AML-193 (cell line): Measurements from ENCODE around the gene OPRL1.

Experiments
- DNase-seq, 2 experiments: peaks; one replicate each; lab custom pipeline; 2025; lab: John Stamatoyannopoulos, UW

OPRL1 gene

DNA sequence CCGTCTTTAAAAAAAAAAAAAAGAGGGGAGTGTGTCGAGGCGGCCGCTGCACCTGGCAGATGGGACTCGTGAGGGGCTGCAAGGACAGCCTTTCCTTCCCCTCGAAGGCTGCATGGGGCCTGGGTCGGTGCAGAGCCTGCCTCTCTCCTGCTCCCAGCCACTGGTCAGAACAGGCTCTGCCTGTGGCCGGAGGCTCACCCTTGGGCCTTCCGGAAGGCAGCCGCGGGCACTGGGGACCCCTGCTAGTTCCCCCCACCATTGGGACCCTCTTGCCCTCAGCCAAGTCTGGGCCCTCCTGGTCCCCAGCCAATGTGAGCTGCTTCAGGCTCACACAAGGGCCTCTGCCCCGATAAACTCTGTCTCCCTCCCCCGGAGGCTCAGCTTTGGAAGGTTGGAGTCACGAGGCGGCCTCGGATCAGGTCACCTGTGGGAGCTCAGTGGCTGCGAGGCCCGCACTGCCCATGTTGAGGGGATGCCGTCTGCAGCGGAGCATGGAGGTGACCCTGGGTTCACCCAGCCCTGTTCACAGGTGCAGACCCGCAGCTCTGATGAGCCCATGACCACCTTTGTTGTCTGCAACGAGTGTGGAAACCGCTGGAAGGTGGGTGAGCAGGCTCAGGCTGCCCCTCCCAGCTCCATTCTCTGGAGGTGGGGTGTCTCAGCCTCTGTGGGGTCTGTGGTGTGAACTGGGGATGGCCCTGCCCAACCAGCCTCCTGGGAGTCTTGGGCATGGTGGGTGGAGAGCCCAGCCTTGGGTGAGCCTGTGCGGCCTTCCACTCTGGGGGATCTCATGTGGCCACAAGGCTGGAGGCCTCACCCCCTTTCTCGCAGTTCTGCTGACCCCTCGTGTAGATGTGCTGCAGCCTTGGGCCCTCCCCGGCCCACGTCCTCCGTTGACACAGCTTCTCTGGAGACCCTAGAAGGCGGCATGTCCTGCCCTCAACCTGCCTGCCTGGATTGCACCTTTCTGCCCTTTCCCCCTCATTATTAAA, 8.2 kb upstream of the OPRL1 start:
- no peak for DNase-seq

DNA sequence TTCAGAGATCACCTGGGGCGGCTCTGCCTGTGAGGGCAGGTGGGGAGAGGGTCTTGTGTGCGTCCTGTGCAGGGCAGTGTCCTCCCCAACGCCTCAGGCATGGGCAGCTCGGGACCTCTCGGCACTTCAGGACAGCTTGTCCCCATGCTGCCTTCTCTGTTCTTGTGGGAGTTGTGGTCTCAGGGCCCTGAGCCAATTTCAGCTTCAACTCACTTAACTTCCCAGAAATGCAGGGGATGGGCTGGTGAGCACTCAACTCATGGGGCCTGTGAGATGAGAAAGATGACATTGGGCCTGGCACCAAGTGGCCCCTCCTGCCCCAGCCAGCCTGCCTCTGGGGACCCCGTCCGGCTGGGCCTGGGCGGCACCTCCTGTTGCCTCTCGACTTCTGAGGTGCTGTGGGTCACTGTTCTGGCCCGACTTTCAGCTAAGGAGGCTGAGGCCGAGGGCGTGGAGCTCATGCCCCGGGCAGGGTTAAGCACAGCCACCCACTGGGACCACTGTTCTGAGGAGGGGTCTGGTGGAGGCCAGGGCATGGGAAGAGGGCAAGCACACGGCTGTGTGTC, 7.3 kb upstream of the OPRL1 start:
- DNase-seq = no peak

DNA sequence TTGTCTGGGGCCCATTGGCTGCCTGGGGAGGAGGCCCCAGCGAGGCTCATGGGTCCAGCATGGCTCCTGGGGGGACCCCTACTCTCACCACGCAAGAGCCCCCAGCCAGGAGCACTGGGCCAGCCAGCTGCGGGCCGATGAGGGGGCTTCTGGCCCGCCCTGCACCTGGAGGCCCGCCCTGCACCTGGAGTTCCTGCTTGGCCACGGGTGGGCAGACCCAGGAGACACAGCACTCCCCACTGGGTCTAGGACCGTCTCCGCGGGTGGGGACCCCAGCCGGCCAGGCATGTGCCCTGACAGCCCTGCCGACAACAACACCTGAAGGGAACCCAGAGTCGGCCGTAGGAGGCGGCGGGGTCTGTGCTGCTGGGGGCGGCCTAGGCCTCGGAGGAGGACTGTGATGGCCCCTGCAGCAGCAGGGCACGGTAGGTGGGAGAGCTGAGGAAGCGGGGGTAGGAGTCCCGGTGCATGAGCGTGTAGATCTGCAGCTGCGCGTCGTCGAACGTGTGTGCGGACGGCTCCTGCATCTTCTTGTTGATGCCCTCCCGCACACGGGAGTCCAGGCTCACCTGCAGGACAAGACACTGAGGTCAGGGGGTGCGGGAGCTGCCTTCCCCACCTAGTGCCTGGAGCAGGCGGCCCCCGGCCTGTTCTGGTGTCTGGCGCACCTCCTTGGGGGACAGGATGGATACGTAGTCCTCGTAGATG, 6.3 kb upstream of the OPRL1 start:
- no peak for DNase-seq

DNA sequence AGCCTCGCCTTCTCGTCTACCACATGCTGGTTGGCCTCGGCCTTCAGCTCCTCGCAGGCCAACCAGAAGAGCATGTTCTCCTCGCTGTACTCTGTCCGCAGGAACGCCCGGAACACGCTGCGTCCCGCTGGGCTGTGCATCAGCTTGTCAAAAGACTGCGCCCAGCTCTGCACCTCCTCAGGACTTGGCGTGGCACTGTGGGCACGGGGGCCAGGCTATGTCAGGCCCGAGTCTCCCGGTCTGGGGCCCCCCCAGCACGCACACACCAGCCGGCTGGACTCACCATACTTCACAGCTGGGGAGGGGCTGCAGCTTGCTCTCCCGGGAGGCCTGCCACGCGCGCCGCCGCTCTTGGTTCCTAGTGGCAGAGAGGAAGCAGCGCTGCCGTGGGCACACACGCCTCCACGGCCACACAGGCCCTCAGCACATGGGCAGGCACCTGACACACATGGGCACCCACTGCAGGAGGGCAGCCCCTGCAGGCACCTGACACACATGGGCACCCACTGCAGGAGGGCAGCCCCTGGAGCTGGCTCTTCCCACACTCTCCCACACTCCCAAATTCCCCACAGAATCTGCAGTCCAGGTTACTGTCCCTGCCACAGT, 5.6 kb upstream of the OPRL1 start:
- no peak for DNase-seq

DNA sequence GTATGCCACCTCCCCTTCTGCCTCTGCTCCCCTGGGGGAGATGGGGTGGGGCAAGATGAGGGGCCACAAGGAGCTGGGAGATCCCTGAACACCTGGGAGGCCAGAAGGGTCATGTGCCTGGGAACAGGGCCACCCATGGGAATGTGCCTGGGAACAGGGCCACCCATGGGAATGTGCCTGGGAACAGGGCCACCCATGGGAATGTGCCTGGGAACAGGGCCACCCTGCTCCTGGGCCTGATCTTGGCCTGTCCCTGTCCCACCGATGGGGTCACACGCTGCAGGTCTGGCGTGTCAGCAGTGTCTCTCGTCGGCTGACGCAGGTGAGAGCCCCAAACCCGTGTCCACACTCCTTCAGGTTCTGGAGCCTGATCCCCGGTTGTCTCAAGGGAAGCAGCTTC, 4.9 kb upstream of the OPRL1 start:
- no peak for DNase-seq

DNA sequence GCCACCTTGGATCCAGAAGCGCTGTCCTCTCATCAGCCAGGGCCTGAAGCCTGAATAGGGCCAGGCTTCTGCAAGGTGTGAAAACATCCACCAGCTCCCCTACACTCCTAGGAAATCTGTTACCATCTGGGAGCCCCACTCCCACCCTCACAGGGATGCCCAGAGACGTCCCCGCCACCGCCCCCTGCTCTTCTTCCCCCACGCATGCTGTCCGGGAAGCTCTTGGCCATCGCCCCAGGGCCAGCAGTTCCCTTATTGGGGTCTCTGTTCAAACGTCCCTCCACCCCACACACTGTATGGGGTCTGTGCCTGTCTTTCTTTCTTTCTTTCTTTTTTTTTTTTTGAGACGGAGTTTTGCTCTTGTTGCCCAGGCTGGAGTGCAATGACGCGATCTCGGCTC, 4.3 kb upstream of the OPRL1 start:
- DNase-seq = no peak

DNA sequence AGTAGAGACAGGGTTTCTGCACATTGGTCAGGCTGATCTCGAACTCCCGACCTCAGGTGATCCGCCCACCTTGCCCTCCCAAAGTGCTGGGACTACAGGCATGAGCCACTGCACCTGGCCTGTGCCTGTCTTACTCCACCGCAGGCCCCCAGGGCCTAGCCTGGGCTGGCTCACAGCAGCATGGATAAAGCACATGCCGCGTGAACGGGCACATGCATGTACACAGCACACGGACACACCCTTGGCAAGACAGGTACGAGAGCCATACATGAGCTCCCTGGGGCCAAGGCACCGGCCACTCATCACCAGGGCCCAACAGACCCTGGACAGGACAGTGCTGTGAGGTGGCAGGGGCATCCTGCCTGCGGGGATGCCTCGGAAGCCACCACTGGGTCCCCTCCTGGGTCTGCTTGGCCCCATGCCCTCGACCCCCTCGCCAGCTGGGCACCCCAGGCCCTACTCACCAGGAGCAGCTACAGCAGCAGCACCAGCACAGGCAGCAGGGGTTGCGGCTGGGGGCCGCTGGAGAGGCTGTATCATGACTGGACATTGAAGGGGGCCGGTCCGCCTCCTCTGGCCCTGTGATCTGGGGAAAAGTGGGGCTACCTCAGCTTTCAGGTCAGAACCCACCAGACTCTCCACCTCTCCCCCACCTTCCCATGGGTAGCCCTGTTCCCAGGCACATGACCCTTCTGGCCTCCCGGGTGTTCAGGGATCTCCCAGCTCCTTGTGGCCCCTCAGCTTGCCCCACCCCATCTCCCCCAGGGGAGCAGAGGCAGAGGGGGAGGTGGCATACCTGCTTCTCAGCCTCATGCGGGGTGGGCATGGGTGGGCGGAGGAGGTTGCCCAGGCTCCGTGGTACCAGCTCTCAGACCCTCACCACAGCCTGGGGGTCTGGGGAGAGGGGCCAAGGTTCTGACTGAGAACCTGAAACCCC, 3.6 kb upstream of the OPRL1 start:
- DNase-seq = no peak

DNA sequence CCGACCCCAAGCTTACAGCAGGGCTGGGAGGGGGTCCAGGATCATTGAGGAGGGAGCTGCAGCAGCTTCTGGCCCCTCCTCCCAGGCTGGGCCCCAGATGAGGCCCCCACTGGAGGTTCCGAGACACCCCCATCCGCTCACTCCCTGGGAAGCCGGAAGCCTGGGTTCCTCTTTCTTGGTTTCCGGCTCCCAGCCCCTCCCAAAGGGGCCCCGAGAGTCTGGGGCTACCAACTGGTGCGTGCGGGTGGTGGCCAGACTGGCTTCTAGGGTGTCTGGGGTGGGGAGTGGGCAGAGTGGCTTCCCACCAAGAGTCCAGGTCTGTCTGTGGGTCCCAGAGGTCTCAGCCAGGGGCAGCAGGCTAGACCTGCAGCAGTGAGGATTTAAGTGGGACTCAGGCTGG, 2.8 kb upstream of the OPRL1 start:
- peak; percentile 58 to 71 for DNase-seq

DNA sequence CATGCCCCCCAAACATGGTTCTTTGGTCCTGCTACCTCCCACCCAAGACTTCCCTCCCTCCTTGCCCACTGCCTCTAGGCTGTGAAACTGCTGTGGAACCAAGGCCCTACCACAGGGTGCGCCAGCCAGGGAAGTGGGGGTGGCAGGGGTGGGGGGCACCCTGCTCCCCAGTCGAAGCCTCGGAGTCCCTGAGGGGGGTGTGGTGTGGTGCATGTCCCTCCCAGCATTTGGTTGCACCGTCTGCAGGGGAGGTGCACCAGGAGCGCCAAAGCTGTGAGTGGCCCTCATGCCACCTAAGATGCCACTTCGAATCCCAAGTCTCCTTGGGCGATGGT, 2.4 kb upstream of the OPRL1 start:
- DNase-seq = no peak

DNA sequence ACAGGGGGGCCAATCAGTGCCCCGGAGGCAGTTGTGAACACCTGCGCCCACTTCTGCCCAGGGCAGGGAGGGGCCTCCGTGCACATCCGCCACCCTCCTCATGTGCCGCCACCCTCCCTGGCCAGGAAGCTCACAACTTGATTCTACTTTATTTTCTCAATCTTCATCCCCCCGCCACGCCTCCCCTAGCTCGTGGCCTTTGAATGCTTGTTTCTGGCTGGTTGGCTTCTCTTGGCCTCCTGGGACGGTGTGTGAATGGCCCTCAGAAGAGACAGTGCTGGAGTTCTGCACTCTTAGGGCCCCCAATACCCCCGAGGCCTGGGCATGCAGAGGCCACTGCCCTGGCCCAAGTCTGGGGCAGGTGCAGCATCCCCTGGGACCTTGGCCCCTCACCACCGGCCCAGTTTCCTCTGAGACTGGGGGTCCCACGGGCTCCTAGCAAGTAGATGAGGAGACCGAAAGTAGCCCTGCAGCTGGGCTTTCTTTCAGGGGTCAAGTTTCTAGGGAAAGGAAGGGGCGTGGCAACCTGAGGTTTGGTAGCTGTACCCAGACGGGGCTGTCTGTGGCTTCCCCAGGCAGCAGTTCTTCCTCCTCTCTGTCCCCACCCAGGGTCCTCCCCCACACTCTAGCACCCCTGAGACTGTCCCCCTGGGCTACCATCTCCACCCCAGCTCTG, 1.9 kb upstream of the OPRL1 start:
- peak; percentile 62 to 64 for DNase-seq

DNA sequence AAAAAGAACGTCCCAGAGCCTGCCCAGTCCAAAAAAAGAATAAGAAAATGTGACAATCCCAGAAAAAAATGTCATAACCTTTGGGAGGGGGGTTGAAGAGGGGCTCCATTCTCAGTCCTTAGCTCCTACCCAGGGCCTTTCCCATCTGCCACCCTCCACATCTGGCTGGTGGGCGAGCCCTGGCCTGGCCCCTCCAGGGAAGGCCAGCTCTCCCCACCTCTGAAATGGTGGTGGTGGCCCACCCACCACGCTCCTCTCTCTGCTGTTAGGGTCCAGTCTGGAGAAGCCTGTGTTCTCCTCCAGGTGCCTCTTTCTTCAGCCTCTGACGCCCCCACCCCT, 979 bp upstream of the OPRL1 start:
- DNase-seq = no peak

DNA sequence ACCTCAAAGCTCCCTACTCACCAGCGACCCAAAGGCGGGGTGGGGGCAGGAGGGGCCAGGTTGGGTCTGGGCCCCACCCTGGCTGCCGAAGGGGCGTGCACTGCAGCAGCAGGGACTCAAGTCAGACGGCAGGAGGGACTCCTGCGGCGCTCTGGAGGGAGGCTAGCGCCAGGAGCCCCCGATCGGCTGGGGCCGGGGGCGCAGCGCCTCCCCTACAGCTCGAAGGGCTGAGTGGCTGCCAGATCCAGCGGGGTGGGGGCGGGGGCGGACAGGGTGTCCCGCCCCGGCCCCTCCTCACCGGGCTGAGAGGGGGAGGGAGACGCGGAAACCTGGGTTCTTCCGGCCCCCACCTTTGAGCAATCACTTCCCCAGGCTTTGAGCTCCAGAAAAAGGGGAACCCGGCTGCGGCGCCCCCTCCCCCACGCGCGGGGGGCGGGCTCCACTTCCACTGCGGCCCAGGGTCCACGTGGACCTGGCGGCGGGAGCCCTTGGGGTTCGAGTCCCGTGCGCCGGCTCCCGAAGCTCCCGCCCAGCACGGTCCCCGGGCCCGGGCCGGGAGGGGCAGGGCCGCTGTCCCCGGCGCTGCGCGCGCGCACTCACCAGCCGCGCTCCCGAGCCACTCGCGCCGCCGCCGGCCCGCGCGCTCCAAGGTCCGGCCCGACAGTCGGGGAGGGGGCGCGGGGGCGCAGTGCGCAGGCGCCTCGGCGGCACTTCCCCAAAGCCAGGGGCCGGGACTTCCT, 439 bp upstream of the OPRL1 start, which contains the start of gene RGS19:
Gene RGS19 (minus strand): TSS at position 246 of the 740 bp plus-strand sequence. CDS start 2,632 bp downstream, outside the sequence.
- peak; percentile 88 to 92 for DNase-seq

DNA sequence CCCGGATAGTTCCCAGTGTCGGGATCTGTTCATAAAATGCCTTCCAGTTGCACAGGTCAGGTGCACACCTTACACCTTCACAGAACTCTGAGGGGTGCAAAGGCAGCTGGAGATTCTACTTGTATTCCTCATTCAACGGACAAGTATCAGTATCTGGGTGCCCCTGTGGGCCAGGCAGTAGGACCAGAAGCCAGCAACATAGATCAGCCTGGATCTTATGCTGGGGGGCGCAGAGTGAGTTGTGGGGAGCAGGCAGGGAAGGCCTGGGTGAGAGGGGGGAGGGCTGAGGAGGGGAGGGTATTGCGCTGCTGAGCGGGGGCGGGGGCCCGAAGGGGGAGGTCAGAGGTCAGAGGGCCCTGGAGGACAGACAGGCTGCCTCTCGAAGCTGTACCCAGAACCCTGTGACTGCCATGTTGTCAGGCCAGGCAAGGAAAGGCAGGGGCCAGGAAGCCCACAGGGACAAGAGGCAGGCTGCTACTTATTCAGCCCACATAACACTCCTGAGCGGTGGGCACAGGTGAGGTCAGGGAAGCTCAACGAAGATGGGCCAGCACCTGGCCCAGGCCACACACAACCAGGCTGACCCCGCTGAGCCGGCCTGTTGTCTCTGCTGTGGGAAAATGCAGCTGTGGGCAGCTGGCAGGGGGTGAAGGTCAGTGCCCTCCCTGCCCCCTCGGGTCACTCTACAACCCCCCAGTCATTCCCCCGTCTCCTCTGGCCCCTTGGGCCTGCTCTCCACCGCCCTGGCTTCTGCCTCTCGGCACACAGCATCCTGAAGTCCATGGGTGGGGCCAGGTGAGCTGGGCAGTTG, 1.1 kb downstream of the OPRL1 start:
- no peak for DNase-seq

DNA sequence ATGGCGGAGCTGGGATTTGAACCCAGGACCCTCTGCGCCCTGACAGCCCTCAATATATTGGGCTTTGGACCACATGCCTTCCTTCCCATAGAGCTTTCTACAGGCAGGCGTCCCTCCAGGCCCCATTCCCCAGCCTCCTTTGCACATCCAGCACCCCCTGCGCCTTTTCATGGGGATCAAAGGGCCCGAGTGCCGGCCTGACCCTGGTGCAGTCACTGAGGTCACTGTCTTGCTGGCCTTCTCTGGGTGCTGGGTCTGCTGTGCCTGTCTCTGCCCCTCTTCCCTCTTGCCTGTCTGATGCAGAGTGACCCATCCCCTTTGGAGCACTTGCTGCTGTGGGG, 1.7 kb downstream of the OPRL1 start:
- DNase-seq = no peak

DNA sequence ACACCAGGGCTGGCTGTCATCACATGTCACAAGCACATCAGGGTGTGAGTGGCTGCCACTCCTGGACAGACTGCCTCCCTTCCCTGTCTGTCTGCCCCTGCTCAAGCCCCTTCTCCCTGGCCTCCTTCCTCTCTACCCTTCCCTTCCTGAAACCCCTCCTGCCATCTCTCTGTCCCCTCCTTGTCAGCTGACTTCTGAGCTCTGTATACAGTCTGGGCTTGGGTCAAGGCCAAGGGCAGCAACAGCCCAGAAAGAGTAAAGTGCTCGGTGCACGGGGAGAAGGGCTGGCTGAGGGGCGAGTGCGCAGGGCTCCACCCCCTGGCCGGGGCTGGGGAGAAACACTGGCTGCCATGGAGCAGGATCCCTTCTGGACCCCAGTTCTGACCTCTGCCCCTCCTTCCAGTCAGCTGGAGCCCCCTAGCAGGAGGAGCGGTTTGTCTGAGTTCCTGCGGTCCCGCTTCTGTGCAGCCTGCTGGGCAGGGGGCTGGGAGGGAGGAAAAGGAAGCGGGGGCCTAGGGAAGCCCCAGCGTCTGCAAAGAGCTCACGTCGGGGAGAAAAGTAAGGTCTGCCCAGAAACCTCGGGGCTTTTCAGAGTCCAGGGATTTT, 2.3 kb downstream of the OPRL1 start:
- no peak for DNase-seq

DNA sequence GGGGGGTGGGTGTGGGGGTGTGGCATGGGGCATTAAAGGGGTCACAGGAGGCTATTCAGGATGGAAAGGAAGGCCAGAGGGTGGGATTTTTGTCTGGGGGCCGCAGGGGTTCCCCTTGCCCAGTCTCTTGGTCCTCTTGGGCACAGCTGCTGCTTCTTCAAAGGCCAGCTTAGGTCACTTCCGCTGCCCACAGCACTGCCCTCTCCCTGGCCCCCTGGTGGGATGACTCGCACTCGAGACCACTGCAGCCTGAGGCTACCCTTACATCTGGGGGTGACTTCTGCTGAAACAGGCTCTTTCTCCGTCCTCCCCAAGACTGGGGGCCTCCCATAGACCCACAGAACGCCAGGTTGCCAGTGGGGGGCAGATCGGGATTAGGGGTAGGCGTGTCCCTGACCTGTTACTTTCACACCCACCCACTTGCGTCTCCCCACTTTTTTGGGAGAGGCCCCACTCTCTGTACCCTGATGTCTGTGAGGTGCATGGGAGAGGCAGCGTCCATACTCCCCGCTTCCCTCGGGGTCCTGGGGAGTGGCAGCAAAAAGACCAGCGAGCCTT, 3.0 kb downstream of the OPRL1 start:
- no peak for DNase-seq

DNA sequence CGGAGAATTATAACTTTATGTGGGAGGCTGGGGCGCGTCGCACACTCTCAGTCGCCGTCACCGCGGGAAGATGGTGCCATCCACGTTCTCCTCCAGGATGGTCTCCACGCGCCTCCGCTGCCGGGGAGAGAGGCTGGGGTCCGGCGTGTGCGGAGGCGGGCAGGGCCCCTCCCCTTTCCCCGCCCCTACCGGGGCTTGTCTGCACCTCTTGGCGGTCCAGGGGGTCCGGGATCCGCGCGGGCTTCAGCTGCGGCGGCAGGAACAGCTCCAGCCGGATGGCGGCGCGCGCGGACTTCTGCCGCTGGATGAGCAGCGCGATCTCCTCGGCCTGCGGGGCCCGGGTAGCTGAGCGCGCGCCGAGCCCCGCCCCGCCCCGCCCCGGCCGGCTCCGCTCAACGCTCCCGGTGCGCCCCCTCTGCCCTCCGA, 3.5 kb downstream of the OPRL1 start:
- peak; percentile 40 to 50 for DNase-seq

DNA sequence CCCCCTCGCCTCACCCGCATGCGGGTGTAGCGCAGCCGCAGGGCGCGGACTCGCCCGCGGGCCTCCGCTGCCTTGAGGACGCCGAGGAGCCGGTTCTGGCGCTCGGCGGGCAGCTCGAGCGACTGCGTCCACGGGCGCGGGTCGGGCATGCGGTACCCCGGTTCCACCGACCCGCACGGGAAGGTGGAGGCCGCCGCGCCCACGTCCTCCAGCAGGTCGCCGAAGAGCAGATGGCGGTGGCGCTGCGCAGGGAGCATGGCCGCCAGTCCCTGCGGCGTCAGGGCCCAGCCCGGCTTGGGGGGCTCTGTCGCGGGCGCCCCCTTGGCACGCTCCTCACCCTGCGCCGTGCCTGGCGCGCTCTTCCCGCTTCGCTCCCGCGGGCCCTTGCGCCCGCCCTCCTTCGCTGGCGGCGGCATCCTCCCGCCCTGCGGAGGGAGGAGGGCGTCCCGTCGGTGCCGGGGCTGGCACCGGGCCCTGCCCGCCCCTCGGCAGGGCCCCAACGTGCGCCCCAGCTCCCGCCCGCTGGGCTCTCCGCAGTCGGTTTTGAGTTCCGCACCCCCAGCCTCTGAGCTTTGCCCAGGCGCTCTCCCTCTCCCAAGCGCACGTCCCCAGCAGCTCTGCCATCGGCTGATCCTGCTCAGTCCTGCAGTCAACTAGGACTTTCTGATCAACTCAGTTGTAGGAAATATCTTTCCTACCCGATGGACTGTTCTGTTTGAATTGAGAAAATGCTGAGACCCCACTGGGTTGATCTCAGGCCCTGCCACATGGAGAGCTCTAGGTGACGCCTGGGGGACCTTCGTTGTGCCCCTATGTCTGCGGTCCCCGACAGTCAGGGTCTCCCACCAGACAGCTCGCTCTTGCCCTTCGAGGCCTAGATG, 4.2 kb downstream of the OPRL1 start, which contains the start of gene LKAAEAR1:
Gene LKAAEAR1 (minus strand): TSS at position 595 of the 881 bp plus-strand sequence. CDS start 179 bp downstream, at position 416.
- DNase-seq = no peak
